Measurements from ENCODE around the gene MSI2.

DNA sequence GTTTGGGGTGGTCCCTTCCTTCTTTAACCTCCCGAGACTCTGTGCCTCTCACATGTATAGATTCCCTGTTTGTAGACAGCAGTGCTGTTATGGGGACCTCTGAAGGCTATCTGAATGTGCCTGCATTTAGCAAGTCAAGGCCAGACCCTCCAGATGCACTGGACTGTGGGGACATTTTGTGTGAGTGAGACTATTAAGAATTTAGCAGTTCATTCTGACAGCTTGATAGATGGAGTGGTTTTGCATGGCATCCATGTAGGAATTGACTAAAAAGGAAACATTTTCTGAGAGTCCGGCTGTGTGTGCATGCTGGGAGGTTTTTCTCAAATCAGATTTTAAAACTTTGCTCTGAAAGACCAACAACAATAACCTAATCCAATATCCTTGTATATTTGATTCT is 226.3 kb downstream of the MSI2 start:
- TF ChIP-seq, protein P1, sequence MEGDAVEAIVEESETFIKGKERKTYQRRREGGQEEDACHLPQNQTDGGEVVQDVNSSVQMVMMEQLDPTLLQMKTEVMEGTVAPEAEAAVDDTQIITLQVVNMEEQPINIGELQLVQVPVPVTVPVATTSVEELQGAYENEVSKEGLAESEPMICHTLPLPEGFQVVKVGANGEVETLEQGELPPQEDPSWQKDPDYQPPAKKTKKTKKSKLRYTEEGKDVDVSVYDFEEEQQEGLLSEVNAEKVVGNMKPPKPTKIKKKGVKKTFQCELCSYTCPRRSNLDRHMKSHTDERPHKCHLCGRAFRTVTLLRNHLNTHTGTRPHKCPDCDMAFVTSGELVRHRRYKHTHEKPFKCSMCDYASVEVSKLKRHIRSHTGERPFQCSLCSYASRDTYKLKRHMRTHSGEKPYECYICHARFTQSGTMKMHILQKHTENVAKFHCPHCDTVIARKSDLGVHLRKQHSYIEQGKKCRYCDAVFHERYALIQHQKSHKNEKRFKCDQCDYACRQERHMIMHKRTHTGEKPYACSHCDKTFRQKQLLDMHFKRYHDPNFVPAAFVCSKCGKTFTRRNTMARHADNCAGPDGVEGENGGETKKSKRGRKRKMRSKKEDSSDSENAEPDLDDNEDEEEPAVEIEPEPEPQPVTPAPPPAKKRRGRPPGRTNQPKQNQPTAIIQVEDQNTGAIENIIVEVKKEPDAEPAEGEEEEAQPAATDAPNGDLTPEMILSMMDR (conservative IDR thresholded peaks at IDR 0.05; ENCODE audit: low read length): no peak
- TF ChIP-seq EZH2phosphoT487 (IDR thresholded peaks at IDR 0.05; ENCODE audit: borderline replicate concordance): no peak
